ENCODE measurements around the gene PABPN1. TPM values are rescaled to one million over a fixed set of nuclear protein-coding genes. Genes with fewer than 3 reads are reported as not detected.
A peak's percentile ranks its signal among the peaks of the same experiment; 100 is the strongest.
"Not testable (repeated sequence)": the region's sequence is repeated elsewhere in the genome, so short reads cannot be mapped to it uniquely, and the experiment has no call there.

The PABPN1 gene
- total RNA-seq, 2 experiments from 2014 or later: 225 to 269 TPM

GRCh38 chr14:23324993-23325392 is 3.7 kb downstream of the PABPN1 start:
- no peak overlapping the region for H3K4me3 Mint-ChIP-seq
- ATAC-seq (no peak), DNase-seq (peak; percentile 23)
- CTCF ChIA-PET: interaction anchor here (1.0 to 10.7 kb wide), 2 partner anchors 23 to 204 kb away, joined by 3 to 119 read pairs; partner anchors contain the start of gene PPP1R3E
- H3K4me1 Mint-ChIP-seq: peaks cover 28% of the 10 kb centered on the region
- no peak overlapping the region for H3K27ac Mint-ChIP-seq
- no peaks in the 10 kb centered on the region for H3K27me3 Mint-ChIP-seq
- H3K36me3 Mint-ChIP-seq: peaks cover 33% of the 10 kb centered on the region
- H3K9me3 Mint-ChIP-seq (ENCODE audit: low read depth): no peaks in the 10 kb centered on the region

- not testable (repeated sequence) for ATAC-seq; H3K9me3 Mint-ChIP-seq (ENCODE audit: low read depth); H3K4me3 Mint-ChIP-seq; H3K27ac Mint-ChIP-seq; H3K27me3 Mint-ChIP-seq; DNase-seq
- CTCF ChIA-PET: interaction anchor here (1.3 to 10.7 kb wide), 7 partner anchors 11 to 237 kb away, joined by 3 to 119 read pairs (median 6); partner anchors contain the start of gene PPP1R3E
- peaks cover 32% of the 10 kb centered on the region for H3K36me3 Mint-ChIP-seq
- H3K4me1 Mint-ChIP-seq: peaks cover 21% of the 10 kb centered on the region
These were observed 4.5 kb downstream of the PABPN1 start for GRCh38 chr14:23325746-23326145.

GRCh38 chr14:23326491-23327332 is 5.5 kb downstream of the PABPN1 start:
- no peak for DNase-seq
- H3K27me3 Mint-ChIP-seq: no peaks in the 10 kb centered on the region
- no peak for ATAC-seq
- peaks cover 32% of the 10 kb centered on the region for H3K36me3 Mint-ChIP-seq
- H3K4me1 Mint-ChIP-seq: peaks cover 21% of the 10 kb centered on the region
- H3K4me3 Mint-ChIP-seq: no peak overlapping the region
- no peaks in the 10 kb centered on the region for H3K9me3 Mint-ChIP-seq (ENCODE audit: low read depth)
- CTCF ChIA-PET: interaction anchor here (0.6 to 10.7 kb wide), 17 partner anchors 8 to 236 kb away, joined by 3 to 119 read pairs (median 4); partner anchors contain the start of genes CMTM5, HOMEZ and PPP1R3E
- no peak overlapping the region for H3K27ac Mint-ChIP-seq

- Mint-ChIP-seq H3K36me3 (peaks cover 22% of the 10 kb centered on the region), H3K27me3 (no peaks in the 10 kb centered on the region), H3K9me3 (ENCODE audit: low read depth) (no peaks in the 10 kb centered on the region), H3K4me3 (no peak overlapping the region), H3K4me1 (peaks cover 10% of the 10 kb centered on the region), H3K27ac (no peak overlapping the region)
- CTCF ChIA-PET: interaction anchor here (0.9 to 10.7 kb wide), 12 partner anchors 10 to 232 kb away, joined by 3 to 119 read pairs (median 4); partner anchors contain the start of genes CMTM5 and PPP1R3E
- peak; percentile 76 for DNase-seq
- peak; percentile 67 for ATAC-seq
These were observed 6.9 kb downstream of the PABPN1 start for GRCh38 chr14:23327947-23328744.

GRCh38 chr14:23335623-23336022 is 14.4 kb downstream of the PABPN1 start:
- H3K36me3 Mint-ChIP-seq: peaks cover 3% of the 10 kb centered on the region
- no peak overlapping the region for H3K27ac Mint-ChIP-seq
- no peak overlapping the region for H3K4me3 Mint-ChIP-seq
- CTCF ChIA-PET: interaction anchor here (1.4 kb wide), 1 partner anchor 267 kb away, joined by 3 read pairs; no protein-coding TSS in a partner anchor
- no peak for DNase-seq
- no peaks in the 10 kb centered on the region for H3K9me3 Mint-ChIP-seq (ENCODE audit: low read depth)
- peaks cover 33% of the 10 kb centered on the region for H3K27me3 Mint-ChIP-seq
- ATAC-seq: no peak
- H3K4me1 Mint-ChIP-seq: no peaks in the 10 kb centered on the region

GRCh38 chr14:23339506-23340268 is 18.4 kb downstream of the PABPN1 start:
- H3K9me3 Mint-ChIP-seq (ENCODE audit: low read depth): no peaks in the 10 kb centered on the region
- H3K27me3 Mint-ChIP-seq: peaks cover 48% of the 10 kb centered on the region
- ATAC-seq: no peak
- H3K27ac Mint-ChIP-seq: no peak overlapping the region
- CTCF ChIA-PET: interaction anchor here (1.3 kb wide), 1 partner anchor 21 kb away, joined by 3 read pairs; no protein-coding TSS in a partner anchor
- H3K4me3 Mint-ChIP-seq: no peak overlapping the region
- no peaks in the 10 kb centered on the region for H3K4me1 Mint-ChIP-seq
- peaks cover 3% of the 10 kb centered on the region for H3K36me3 Mint-ChIP-seq
- no peak for DNase-seq

GRCh38 chr14:23344481-23344880 is 23.2 kb downstream of the PABPN1 start:
- DNase-seq (no peak), ATAC-seq (no peak)
- Mint-ChIP-seq H3K27me3 (peaks cover 21% of the 10 kb centered on the region), H3K36me3 (peaks cover 3% of the 10 kb centered on the region), H3K4me3 (no peak overlapping the region), H3K27ac (no peak overlapping the region), H3K9me3 (ENCODE audit: low read depth) (no peaks in the 10 kb centered on the region), H3K4me1 (peaks cover 2% of the 10 kb centered on the region)
- CTCF ChIA-PET: interaction anchor here (2.6 kb wide), 1 partner anchor 36 kb away, joined by 7 read pairs; no protein-coding TSS in a partner anchor

GRCh38 chr14:23345987-23346692 is 24.9 kb downstream of the PABPN1 start:
- Mint-ChIP-seq H3K4me3 (no peak overlapping the region), H3K27me3 (peaks cover 28% of the 10 kb centered on the region), H3K9me3 (ENCODE audit: low read depth) (no peaks in the 10 kb centered on the region)

GRCh38 chr14:23346693-23347405 is 25.6 kb downstream of the PABPN1 start:
- Mint-ChIP-seq H3K4me1 (peaks cover 8% of the 10 kb centered on the region), H3K9me3 (ENCODE audit: low read depth) (no peaks in the 10 kb centered on the region), H3K36me3 (no peaks in the 10 kb centered on the region), H3K27me3 (peaks cover 31% of the 10 kb centered on the region), H3K4me3 (no peak overlapping the region), H3K27ac (no peak overlapping the region)
- DNase-seq (no peak), ATAC-seq (no peak)
- CTCF ChIA-PET: interaction anchor here (1.2 to 2.2 kb wide), 3 partner anchors 13 to 227 kb away, joined by 4 to 5 read pairs (median 4); partner anchors contain the start of gene NGDN

More at GRCh38 chr14:23345987-23346692, 24.9 kb downstream of the PABPN1 start:
- Mint-ChIP-seq H3K4me1 (peaks cover 3% of the 10 kb centered on the region), H3K36me3 (no peaks in the 10 kb centered on the region), H3K27ac (no peak overlapping the region)
- ATAC-seq (no peak), DNase-seq (no peak)
- CTCF ChIA-PET: interaction anchor here (0.9 to 2.6 kb wide), 5 partner anchors 12 to 226 kb away, joined by 3 to 7 read pairs (median 4); partner anchors contain the start of gene NGDN

GRCh38 chr14:23347406-23348296 is 26.4 kb downstream of the PABPN1 start:
- Mint-ChIP-seq H3K27ac (no peak overlapping the region), H3K4me1 (peaks cover 8% of the 10 kb centered on the region), H3K27me3 (peaks cover 24% of the 10 kb centered on the region), H3K36me3 (no peaks in the 10 kb centered on the region), H3K9me3 (ENCODE audit: low read depth) (no peaks in the 10 kb centered on the region), H3K4me3 (no peak overlapping the region)
- CTCF ChIA-PET: interaction anchor here (0.9 kb wide), 1 partner anchor 26 kb away, joined by 3 read pairs; no protein-coding TSS in a partner anchor
- ATAC-seq (no peak), DNase-seq (no peak)

- DNase-seq: no peak
- Mint-ChIP-seq H3K27ac (no peak overlapping the region), H3K4me1 (peaks cover 11% of the 10 kb centered on the region), H3K27me3 (peaks cover 27% of the 10 kb centered on the region), H3K36me3 (no peaks in the 10 kb centered on the region), H3K4me3 (no peak overlapping the region), H3K9me3 (ENCODE audit: low read depth) (no peaks in the 10 kb centered on the region)
- CTCF ChIA-PET: interaction anchor here (0.9 kb wide), 1 partner anchor 26 kb away, joined by 3 read pairs; no protein-coding TSS in a partner anchor
- no peak for ATAC-seq
These were observed 27.0 kb downstream of the PABPN1 start for GRCh38 chr14:23348297-23348655.

Measured in activated CD8-positive, alpha-beta memory T cell treated with anti-CD3 and anti-CD28 coated beads, Interleukin-2, amount 10 ng/mL, durations not matched to agents 7 days and 5 days (primary cell).